Colonic mucosa (tissue), 4 donors: Measurements from ENCODE around the gene FILIP1. TPM values are rescaled to one million over a fixed set of nuclear protein-coding genes. Genes with fewer than 3 reads are reported as not detected.

ENCODE experiments used
- DNase-seq: peaks from one replicate; pipeline ENCODE4 v3.0.0-alpha.2; 2020
- H3K27ac ChIP-seq: fragments of 200-600 bp; one replicate; pipeline ENCODE4 v1.8.0; 2021
- H3K27me3 ChIP-seq: fragments of 200-600 bp; one replicate; pipeline ENCODE4 v1.8.0; 2021
- H3K36me3 ChIP-seq: fragments of 200-600 bp; one replicate; pipeline ENCODE4 v1.8.0; 2021
- H3K4me1 ChIP-seq: fragments of 200-600 bp; one replicate; pipeline ENCODE4 v1.8.0; 2021; ENCODE audit warnings: mild to moderate bottlenecking
- H3K4me3 ChIP-seq: fragments of 200-600 bp; one replicate; pipeline ENCODE4 v1.8.0; 2021
- H3K9ac ChIP-seq, 2 donors: one replicate each; pipeline ENCODE4 v1.7.0; 2013; ENCODE audit warnings: control low read depth in 2 of 2, low read depth in 2 of 2, low read length in 2 of 2
- H3K9me3 ChIP-seq: fragments of 200-600 bp; one replicate; pipeline ENCODE4 v1.8.0; 2021
- CTCF ChIP-seq: fragments of 200-600 bp; IDR thresholded peaks from one replicate; pipeline ENCODE4 v1.8.0; 2022; ENCODE audit warnings: antibody characterized with exemption, mild to moderate bottlenecking
- intact Hi-C: fragments of 100-400 bp; cut with DNase I; formaldehyde crosslinking; loops from one replicate; pipeline ENCODE4 v1.14.1; 2022
- total RNA-seq, 2 donors: library from RNA; stranded (reverse); fragmentation: NEBNext Ultra II Directional in 1 of 2; extraction: Animal tissue kit (Norgen Biotek cat#: 25700) in 1 of 2; gene quantifications; one replicate each; pipeline ENCODE4 v1.2.1, GENCODE V29; 2021
- donor health status: healthy.
- donor health status: DM: no; HTN: no; CAD: no.
- donor health status: DM: no; HTN: no; CAD: no.

Gene FILIP1
- total RNA-seq, 2 donors from 2014 or later, result 0.57 to 6.5 TPM

- Histone ChIP-seq H3K27ac (no peak overlapping the region), H3K36me3 (no peaks in the 10 kb centered on the region), H3K4me3 (no peak overlapping the region), H3K4me1 (no peaks in the 10 kb centered on the region), H3K27me3 (no peaks in the 10 kb centered on the region), H3K9me3 (no peaks in the 10 kb centered on the region), H3K9ac (no peak overlapping the region)
- intact Hi-C loops, result no loop called here
- TF ChIP-seq CTCF, result no peak
- DNase-seq, result no peak
Observed at GRCh38 chr6:75287424-75287823, 206.2 kb downstream of the FILIP1 start.

- H3K36me3 ChIP-seq, result no peaks in the 10 kb centered on the region
- no peak for DNase-seq
- H3K9me3 ChIP-seq, result no peaks in the 10 kb centered on the region
- H3K27me3 ChIP-seq, result no peaks in the 10 kb centered on the region
- H3K9ac ChIP-seq, result no peak overlapping the region
- intact Hi-C loops, result no loop called here
- no peaks in the 10 kb centered on the region for H3K4me1 ChIP-seq
- no peak overlapping the region for H3K4me3 ChIP-seq
- H3K27ac ChIP-seq, result no peak overlapping the region
- no peak for TF ChIP-seq CTCF
Observed at GRCh38 chr6:75286955-75287354, 206.6 kb downstream of the FILIP1 start.

GRCh38 chr6:75285283-75285639 lies 208.3 kb downstream of the FILIP1 start:
- Histone ChIP-seq H3K27ac (peak overlapping the region; percentile 92), H3K4me1 (no peaks in the 10 kb centered on the region), H3K36me3 (no peaks in the 10 kb centered on the region), H3K27me3 (no peaks in the 10 kb centered on the region), H3K4me3 (peak overlapping the region; percentile 86), H3K9ac (peak overlapping the region; percentile 37 to 86), H3K9me3 (no peaks in the 10 kb centered on the region)
- intact Hi-C loops, result no loop called here
- DNase-seq, result no peak
- TF ChIP-seq CTCF, result no peak

GRCh38 chr6:75284632-75285282 lies 208.8 kb downstream of the FILIP1 start, which contains the start of gene TMEM30A:
Gene TMEM30A, minus strand, starts transcription at chr6:75284792. Its CDS starts 154 bp downstream, at chr6:75284638.
- Histone ChIP-seq H3K27ac (peak within 1 kb of the TSS; percentile 92), H3K9ac (peak within 1 kb of the TSS; percentile 73 to 86), H3K27me3 (no peaks in the 10 kb centered on the region), H3K9me3 (no peaks in the 10 kb centered on the region), H3K4me3 (peak within 1 kb of the TSS; percentile 86), H3K36me3 (no peaks in the 10 kb centered on the region), H3K4me1 (no peaks in the 10 kb centered on the region)
- intact Hi-C loops, result no loop called here
- DNase-seq, result peak; percentile 98
- no peak for TF ChIP-seq CTCF

GRCh38 chr6:75283907-75284631 lies 209.5 kb downstream of the FILIP1 start:
- intact Hi-C loops, result no loop called here
- H3K9ac ChIP-seq, result peak overlapping the region; percentile 73 to 86
- H3K27me3 ChIP-seq, result no peaks in the 10 kb centered on the region
- H3K4me3 ChIP-seq, result peak overlapping the region; percentile 86
- peak overlapping the region; percentile 92 for H3K27ac ChIP-seq
- DNase-seq, result peak; percentile 23
- no peak for TF ChIP-seq CTCF
- H3K4me1 ChIP-seq, result no peaks in the 10 kb centered on the region
- H3K36me3 ChIP-seq, result no peaks in the 10 kb centered on the region
- no peaks in the 10 kb centered on the region for H3K9me3 ChIP-seq
